ENCODE measurements around the gene CENPP. TPM values are rescaled to one million over a fixed set of nuclear protein-coding genes. Genes with fewer than 3 reads are reported as not detected.

The CENPP gene
- total RNA-seq, 4 donors from 2014 or later, result 0.88 to 12.0 (median 4.3) TPM

DNA sequence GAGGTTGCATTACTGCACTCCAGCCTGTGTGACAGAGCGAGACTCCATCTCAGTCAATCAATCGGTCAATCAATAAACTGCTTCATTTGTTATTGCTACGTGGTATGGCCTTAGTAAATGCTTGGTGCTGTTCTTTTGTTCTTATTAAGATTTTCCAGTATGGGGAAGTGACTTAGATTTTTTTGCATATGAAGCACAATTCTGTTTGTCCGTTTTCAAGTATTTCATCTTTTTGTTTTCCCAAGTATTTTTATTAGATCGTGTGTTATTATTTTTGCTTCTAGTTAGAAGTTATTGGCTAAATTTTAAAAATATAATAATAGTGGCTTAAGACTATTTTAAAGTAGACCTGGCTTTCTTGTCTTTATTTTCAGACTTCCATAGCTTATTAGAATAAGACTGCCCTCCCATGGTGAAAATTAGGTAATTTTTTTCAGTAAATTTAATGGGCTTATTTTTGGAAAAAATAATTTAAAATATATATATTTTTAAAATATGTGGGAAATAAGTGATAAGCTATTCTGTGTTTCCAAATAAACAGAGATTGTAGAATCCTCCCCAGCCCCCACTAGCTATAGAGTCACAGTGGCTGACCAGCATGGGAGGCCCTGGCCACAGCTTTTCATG lies 113.3 kb downstream of the CENPP start:
- H3K27me3 ChIP-seq, result no peaks in the 10 kb centered on the region
- peak overlapping the region in 1 of 2 donors; percentile 29 for H3K27ac ChIP-seq
- no peaks in the 10 kb centered on the region for H3K4me1 ChIP-seq
- H3K36me3 ChIP-seq, result no peaks in the 10 kb centered on the region
- TF ChIP-seq, protein P1, sequence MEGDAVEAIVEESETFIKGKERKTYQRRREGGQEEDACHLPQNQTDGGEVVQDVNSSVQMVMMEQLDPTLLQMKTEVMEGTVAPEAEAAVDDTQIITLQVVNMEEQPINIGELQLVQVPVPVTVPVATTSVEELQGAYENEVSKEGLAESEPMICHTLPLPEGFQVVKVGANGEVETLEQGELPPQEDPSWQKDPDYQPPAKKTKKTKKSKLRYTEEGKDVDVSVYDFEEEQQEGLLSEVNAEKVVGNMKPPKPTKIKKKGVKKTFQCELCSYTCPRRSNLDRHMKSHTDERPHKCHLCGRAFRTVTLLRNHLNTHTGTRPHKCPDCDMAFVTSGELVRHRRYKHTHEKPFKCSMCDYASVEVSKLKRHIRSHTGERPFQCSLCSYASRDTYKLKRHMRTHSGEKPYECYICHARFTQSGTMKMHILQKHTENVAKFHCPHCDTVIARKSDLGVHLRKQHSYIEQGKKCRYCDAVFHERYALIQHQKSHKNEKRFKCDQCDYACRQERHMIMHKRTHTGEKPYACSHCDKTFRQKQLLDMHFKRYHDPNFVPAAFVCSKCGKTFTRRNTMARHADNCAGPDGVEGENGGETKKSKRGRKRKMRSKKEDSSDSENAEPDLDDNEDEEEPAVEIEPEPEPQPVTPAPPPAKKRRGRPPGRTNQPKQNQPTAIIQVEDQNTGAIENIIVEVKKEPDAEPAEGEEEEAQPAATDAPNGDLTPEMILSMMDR (IDR thresholded peaks at IDR 0.05), result peak; percentile 24 to 51 (median 40)
- no peak for TF ChIP-seq POLR2A (IDR thresholded peaks at IDR 0.05)
- intact Hi-C loops (cut with DNase I; ENCODE audit: low total_unique reads), result no loop called here
- no peak for DNase-seq
- no peak overlapping the region for H3K4me3 ChIP-seq
- H3K9me3 ChIP-seq, result no peaks in the 10 kb centered on the region

DNA sequence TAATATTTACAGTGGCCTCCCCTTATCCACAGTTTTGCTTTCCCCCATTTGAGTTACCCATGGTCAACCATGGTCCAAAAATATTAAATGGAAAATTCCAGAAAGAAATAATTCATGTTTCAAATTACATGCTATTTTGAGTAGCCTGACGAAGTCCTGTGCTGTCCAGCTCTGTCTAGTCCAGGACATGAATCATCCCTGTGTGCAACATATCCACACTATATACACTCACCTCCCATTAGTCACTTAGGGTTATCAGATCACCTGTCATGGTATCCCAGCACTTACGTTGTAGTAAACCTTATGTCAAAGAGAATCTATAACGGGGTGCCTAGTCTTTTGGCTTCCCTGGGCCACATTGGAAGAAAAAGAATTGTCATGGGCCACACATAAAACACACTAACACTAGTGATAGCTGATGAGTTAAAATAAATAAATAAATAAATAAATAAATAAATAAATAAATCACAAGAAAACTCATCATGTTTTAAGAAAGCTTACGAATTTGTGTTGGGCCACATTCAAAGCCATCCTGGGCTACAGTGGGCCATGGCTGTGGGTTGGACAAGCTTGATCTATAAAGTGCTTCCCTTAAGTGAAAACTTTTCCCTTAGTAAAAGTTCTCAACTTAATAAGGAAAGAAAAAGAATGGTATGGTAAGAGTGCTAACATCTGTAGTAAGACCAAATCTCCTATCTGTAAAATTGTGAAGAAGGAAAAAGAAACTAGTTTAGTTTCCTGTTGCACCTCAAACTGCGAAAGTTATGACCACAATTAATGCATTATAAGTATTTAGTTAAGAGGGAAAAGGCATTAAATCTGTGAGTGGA lies 114.4 kb downstream of the CENPP start:
- Histone ChIP-seq H3K36me3 (no peaks in the 10 kb centered on the region), H3K4me3 (no peak overlapping the region), H3K9me3 (no peaks in the 10 kb centered on the region), H3K27me3 (no peaks in the 10 kb centered on the region), H3K4me1 (no peaks in the 10 kb centered on the region), H3K27ac (no peak overlapping the region)
- intact Hi-C loops (cut with DNase I; ENCODE audit: low total_unique reads), result loop anchor here (10.0 kb wide), 1 partner anchor 305 kb away; no protein-coding TSS in a partner anchor
- no peak for TF ChIP-seq POLR2A (IDR thresholded peaks at IDR 0.05)
- TF ChIP-seq, protein P1 (IDR thresholded peaks at IDR 0.05), result no peak
- no peak for DNase-seq

DNA sequence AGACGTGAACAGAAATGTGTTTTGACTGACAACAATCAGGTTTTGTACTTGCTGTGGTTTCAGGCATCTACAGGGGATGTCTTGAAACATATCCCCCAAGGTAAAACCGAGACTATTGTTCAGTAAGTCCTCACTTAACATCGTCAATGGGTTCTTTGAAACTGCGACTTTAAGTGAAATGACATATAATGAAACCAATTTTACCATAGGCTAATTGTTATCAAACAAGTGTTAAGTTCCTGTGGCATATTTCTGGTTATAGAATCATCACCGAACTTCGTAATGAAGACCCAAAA lies 114.9 kb downstream of the CENPP start:
- no peak for DNase-seq
- H3K4me3 ChIP-seq, result no peak overlapping the region
- intact Hi-C loops (cut with DNase I; ENCODE audit: low total_unique reads), result loop anchor here (10.0 kb wide), 1 partner anchor 306 kb away; no protein-coding TSS in a partner anchor
- no peaks in the 10 kb centered on the region for H3K4me1 ChIP-seq
- no peaks in the 10 kb centered on the region for H3K9me3 ChIP-seq
- TF ChIP-seq POLR2A (IDR thresholded peaks at IDR 0.05), result no peak
- TF ChIP-seq, protein P1 (IDR thresholded peaks at IDR 0.05), result no peak
- H3K36me3 ChIP-seq, result no peaks in the 10 kb centered on the region
- no peaks in the 10 kb centered on the region for H3K27me3 ChIP-seq
- no peak overlapping the region for H3K27ac ChIP-seq

DNA sequence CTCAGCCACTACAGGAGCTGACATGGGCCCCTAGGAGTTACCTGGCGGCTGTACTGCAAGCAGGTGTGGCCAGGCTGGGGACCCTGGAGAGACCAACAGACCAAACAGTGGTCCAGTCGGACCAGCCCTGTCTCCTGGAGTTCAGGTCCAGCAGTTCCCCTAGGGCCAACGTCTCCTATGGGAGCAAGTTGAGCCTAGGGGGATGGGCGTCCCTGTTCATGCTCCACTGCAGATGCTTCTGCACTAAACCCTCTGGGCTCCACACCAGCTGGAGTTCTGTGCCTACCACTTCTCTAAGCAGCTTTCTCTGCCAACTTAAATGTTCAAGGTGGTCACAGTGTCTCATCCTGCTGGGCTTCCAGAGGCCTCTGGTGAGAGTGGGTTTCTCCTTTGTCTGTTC lies 119.1 kb downstream of the CENPP start:
- Histone ChIP-seq H3K36me3 (no peaks in the 10 kb centered on the region), H3K27me3 (no peaks in the 10 kb centered on the region), H3K4me1 (no peaks in the 10 kb centered on the region), H3K9me3 (no peaks in the 10 kb centered on the region), H3K27ac (no peak overlapping the region), H3K4me3 (no peak overlapping the region)
- TF ChIP-seq POLR2A (IDR thresholded peaks at IDR 0.05), result no peak
- TF ChIP-seq, protein P1 (IDR thresholded peaks at IDR 0.05), result no peak
- no peak for DNase-seq
- intact Hi-C loops (cut with DNase I; ENCODE audit: low total_unique reads), result loop anchor here (10.0 kb wide), 1 partner anchor 310 kb away; no protein-coding TSS in a partner anchor

DNA sequence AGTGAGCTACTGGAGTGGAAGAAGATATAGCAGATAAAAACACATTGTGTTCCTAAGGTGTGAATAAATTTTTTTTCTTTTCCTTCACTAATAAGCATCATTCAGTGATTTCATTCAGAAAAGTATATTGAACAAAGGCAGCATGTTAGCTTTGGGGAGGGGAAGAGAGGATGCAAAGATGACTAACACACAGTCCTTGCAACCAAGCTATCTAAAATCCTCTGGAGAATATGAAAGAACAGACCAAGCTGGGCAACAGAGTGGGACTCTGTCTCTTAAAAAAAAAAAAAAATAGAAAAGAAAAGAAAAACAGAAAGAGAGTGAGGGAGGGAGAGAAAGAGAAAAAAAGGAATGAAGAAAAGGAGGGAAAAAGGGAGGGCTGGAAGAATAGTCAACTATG lies 120.8 kb downstream of the CENPP start:
- TF ChIP-seq, protein P1 (IDR thresholded peaks at IDR 0.05), result no peak
- no peak for TF ChIP-seq POLR2A (IDR thresholded peaks at IDR 0.05)
- H3K9me3 ChIP-seq, result no peaks in the 10 kb centered on the region
- intact Hi-C loops (cut with DNase I; ENCODE audit: low total_unique reads), result loop anchor here (10.0 kb wide), 1 partner anchor 312 kb away; no protein-coding TSS in a partner anchor
- no peak overlapping the region for H3K4me3 ChIP-seq
- no peaks in the 10 kb centered on the region for H3K36me3 ChIP-seq
- H3K27ac ChIP-seq, result no peak overlapping the region
- no peaks in the 10 kb centered on the region for H3K4me1 ChIP-seq
- no peak for DNase-seq
- no peaks in the 10 kb centered on the region for H3K27me3 ChIP-seq
